ENCODE measurements around the gene EFR3B. TPM values are rescaled to one million over a fixed set of nuclear protein-coding genes. Genes with fewer than 3 reads are reported as not detected.

Gene EFR3B
- total and polyA plus RNA-seq, 2 of the 13 experiments (the other 11 are each of a cell fraction or from before 2014, with no cell fraction given) = 0.42 TPM

- no peak for TF ChIP-seq DBP (CRISPR knock-in tag; IDR thresholded peaks at IDR 0.05; ENCODE audit: not compliant biosample characterization)
- TF ChIP-seq ZNF792 (CRISPR knock-in tag; IDR thresholded peaks at IDR 0.05) = no peak
- peak; percentile 12; the same call in 1 of the 2 replicates for TF ChIP-seq ZSCAN9 (CRISPR knock-in tag; IDR thresholded peaks at IDR 0.05; ENCODE audit: borderline replicate concordance)
- no peak for TF ChIP-seq CBFB (CRISPR knock-in tag; IDR thresholded peaks at IDR 0.05)
- no peak for TF ChIP-seq FIP1L1 (IDR thresholded peaks at IDR 0.05; ENCODE audit: borderline replicate concordance, insufficient read depth, low read depth, low read length)
- no peak for TF ChIP-seq ZNF317 (CRISPR knock-in tag; IDR thresholded peaks at IDR 0.05)
- TF ChIP-seq ZNF501 (CRISPR knock-in tag; IDR thresholded peaks at IDR 0.05) = peak; percentile 63
- TF ChIP-seq HNRNPLL (IDR thresholded peaks at IDR 0.05; ENCODE audit: low read depth, low read length, poor library complexity, severe bottlenecking) = peak; percentile 91
- no peak for TF ChIP-seq ZNF816 (CRISPR knock-in tag; IDR thresholded peaks at IDR 0.05; ENCODE audit: borderline replicate concordance)
- no peak; the same call in 1 of the 2 replicates for TF ChIP-seq HMG20B (CRISPR knock-in tag; conservative IDR thresholded peaks at IDR 0.05)
- TF ChIP-seq KLF15 (CRISPR knock-in tag; IDR thresholded peaks at IDR 0.05; ENCODE audit: borderline replicate concordance) = no peak
- no peak for TF ChIP-seq JUND (CRISPR knock-in tag; IDR thresholded peaks at IDR 0.05)
- no peak for TF ChIP-seq TEF (CRISPR knock-in tag; IDR thresholded peaks at IDR 0.05)
- no peak for TF ChIP-seq GLMP (CRISPR knock-in tag; IDR thresholded peaks at IDR 0.05; ENCODE audit: borderline replicate concordance)
- TF ChIP-seq AKNA (CRISPR knock-in tag; IDR thresholded peaks at IDR 0.05; ENCODE audit: borderline replicate concordance) = no peak
- TF ChIP-seq FOSL1 (CRISPR knock-in tag; IDR thresholded peaks at IDR 0.05; ENCODE audit: borderline replicate concordance) = no peak
- TF ChIP-seq NPAS2 (CRISPR knock-in tag; IDR thresholded peaks at IDR 0.05; ENCODE audit: borderline replicate concordance) = no peak
- no peak for TF ChIP-seq TGIF2 (CRISPR knock-in tag; IDR thresholded peaks at IDR 0.05)
- no peak for TF ChIP-seq ZNF558 (CRISPR knock-in tag; IDR thresholded peaks at IDR 0.05; ENCODE audit: borderline replicate concordance)
- TF ChIP-seq KAT8 (CRISPR knock-in tag; IDR thresholded peaks at IDR 0.05) = no peak
- no peak for TF ChIP-seq NONO (IDR thresholded peaks at IDR 0.05)
- 0 out of 2 replicates have a peak, but pooled peaks have one; percentile 43 for TF ChIP-seq NONO (CRISPR knock-in tag; conservative IDR thresholded peaks at IDR 0.05)
Measured at GRCh38 chr2:25041307-25041927, 459 bp upstream of the EFR3B start (continued).
